Kidney (tissue), 14 donors: ENCODE data around the gene UBXN10. TPM values are rescaled to one million over a fixed set of nuclear protein-coding genes. Genes with fewer than 3 reads are reported as not detected.
A peak's percentile ranks its signal among the peaks of the same experiment; 100 is the strongest.

Experiments
- DNase-seq, 5 donors: peaks; one replicate each; pipeline ENCODE4 v3.0.0-alpha.2; 2013 to 2020
- FAIRE-seq: peaks from 2 replicates; lab custom pipeline; 2012; peaks lifted over from hg19 to GRCh38; lab: Jason Lieb, UNC
- H3K27ac ChIP-seq, 2 donors: one replicate each; pipeline ENCODE4 v1.7.0; 2013; ENCODE audit warnings: low read depth in 2 of 2, low read length in 2 of 2, inconsistent platforms in 1 of 2
- H3K27me3 ChIP-seq: one replicate; pipeline ENCODE4 v1.7.1; 2013; ENCODE audit warnings: low read length, inconsistent platforms; ENCODE audit not compliant: control insufficient read depth, insufficient read depth
- H3K36me3 ChIP-seq, 3 donors: one replicate each; pipeline versions ENCODE4 v1.7.0 to v1.7.1; 2013; ENCODE audit warnings: low read length in 3 of 3, control low read depth in 1 of 3, inconsistent platforms in 1 of 3; ENCODE audit not compliant: insufficient read depth in 3 of 3, control insufficient read depth in 2 of 3
- H3K4me1 ChIP-seq, 3 donors: one replicate each; pipeline versions ENCODE4 v1.7.0 to v1.7.1; 2013; ENCODE audit warnings: low read length in 3 of 3, inconsistent platforms in 1 of 3, low read depth in 1 of 3; ENCODE audit not compliant: control insufficient read depth in 2 of 3, insufficient read depth in 2 of 3
- H3K4me3 ChIP-seq, 3 donors: one replicate each; pipeline versions ENCODE4 v1.7.0 to v1.8.1; 2013; ENCODE audit warnings: low read length in 3 of 3, control low read depth in 1 of 3, inconsistent platforms in 1 of 3
- H3K9ac ChIP-seq, 3 donors: one replicate each; pipeline versions ENCODE4 v1.7.0 to v1.7.1; 2013; ENCODE audit warnings: low read length in 3 of 3, control low read depth in 1 of 3, inconsistent platforms in 1 of 3
- H3K9me3 ChIP-seq, 3 donors: one replicate each; pipeline versions ENCODE4 v1.7.0 to v1.7.1; 2013; ENCODE audit warnings: low read length in 3 of 3, control low read depth in 1 of 3, inconsistent platforms in 1 of 3; ENCODE audit not compliant: control insufficient read depth in 2 of 3, insufficient read depth in 1 of 3
- intact Hi-C: fragments of 100-400 bp; cut with DNase I; formaldehyde crosslinking; loops from one replicate; pipeline ENCODE4 v1.11.1; 2022
- polyA plus RNA-seq: library from polyadenylated mRNA; stranded (reverse); fragments of 350-450 nt; fragmentation: Illumina TruSeq; extraction: RNeasy Lipid Tissue Mini Kit (QIAGEN cat#74804); gene quantifications from one replicate; pipeline ENCODE4 v1.2.3, GENCODE V29; 2014; ENCODE audit warnings: low read depth, low replicate concordance; ENCODE audit not compliant: insufficient read depth
- total RNA-seq: library from RNA; stranded (reverse); fragmentation: NEBNext Ultra II Directional; extraction: Animal tissue kit (Norgen Biotek cat#: 25700); gene quantifications from one replicate; pipeline ENCODE4 v1.2.1, GENCODE V29; 2021
- TF ChIP-seq, protein P1 (sequence below): IDR thresholded peaks from 3 replicates; pipeline ENCODE4 v1.5.1; 2012; ENCODE audit warnings: mild to moderate bottlenecking, moderate library complexity, borderline replicate concordance; ENCODE audit not compliant: insufficient read depth; ENCODE audit errors: extremely low read depth
- donor health status: control.
- donor health status: control.
- donor health status: control.
- donor health status: control.
- donor health status: control.
- donor health status: DM: yes; HTN: yes; CAD: no.
- donor health status: Normal renal cell carcinoma (clear cell type).

The UBXN10 gene
- total and polyA plus RNA-seq, 2 donors from 2014 or later = 2.3 to 12.6 TPM

DNA sequence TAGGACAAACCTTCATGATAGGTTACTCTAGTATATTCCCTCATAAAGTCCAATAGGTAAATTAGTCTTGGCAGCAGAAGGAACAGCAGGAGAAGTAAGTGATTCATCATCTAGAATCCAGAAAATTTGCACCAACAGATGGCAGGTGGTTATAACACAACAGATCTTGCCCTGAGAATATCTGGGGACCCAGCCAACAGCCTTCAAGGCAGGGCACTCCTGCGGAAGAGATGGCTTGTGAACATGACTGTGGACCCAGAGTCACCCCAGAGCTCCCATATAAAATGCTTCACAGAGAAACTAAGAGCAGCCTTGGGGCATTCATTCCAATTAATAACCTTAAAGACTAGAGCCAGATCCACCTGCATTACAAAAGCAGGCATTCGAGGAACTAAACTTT, 8.3 kb downstream of the UBXN10 start:
- Histone ChIP-seq H3K9me3 (no peaks in the 10 kb centered on the region), H3K27ac (no peak overlapping the region), H3K4me1 (no peaks in the 10 kb centered on the region), H3K27me3 (no peaks in the 10 kb centered on the region), H3K36me3 (no peaks in the 10 kb centered on the region), H3K9ac (no peak overlapping the region), H3K4me3 (no peak overlapping the region)
- FAIRE-seq (no peak), DNase-seq (no peak)
- intact Hi-C loops = no loop called here
- TF ChIP-seq, protein P1, sequence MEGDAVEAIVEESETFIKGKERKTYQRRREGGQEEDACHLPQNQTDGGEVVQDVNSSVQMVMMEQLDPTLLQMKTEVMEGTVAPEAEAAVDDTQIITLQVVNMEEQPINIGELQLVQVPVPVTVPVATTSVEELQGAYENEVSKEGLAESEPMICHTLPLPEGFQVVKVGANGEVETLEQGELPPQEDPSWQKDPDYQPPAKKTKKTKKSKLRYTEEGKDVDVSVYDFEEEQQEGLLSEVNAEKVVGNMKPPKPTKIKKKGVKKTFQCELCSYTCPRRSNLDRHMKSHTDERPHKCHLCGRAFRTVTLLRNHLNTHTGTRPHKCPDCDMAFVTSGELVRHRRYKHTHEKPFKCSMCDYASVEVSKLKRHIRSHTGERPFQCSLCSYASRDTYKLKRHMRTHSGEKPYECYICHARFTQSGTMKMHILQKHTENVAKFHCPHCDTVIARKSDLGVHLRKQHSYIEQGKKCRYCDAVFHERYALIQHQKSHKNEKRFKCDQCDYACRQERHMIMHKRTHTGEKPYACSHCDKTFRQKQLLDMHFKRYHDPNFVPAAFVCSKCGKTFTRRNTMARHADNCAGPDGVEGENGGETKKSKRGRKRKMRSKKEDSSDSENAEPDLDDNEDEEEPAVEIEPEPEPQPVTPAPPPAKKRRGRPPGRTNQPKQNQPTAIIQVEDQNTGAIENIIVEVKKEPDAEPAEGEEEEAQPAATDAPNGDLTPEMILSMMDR = no peak

DNA sequence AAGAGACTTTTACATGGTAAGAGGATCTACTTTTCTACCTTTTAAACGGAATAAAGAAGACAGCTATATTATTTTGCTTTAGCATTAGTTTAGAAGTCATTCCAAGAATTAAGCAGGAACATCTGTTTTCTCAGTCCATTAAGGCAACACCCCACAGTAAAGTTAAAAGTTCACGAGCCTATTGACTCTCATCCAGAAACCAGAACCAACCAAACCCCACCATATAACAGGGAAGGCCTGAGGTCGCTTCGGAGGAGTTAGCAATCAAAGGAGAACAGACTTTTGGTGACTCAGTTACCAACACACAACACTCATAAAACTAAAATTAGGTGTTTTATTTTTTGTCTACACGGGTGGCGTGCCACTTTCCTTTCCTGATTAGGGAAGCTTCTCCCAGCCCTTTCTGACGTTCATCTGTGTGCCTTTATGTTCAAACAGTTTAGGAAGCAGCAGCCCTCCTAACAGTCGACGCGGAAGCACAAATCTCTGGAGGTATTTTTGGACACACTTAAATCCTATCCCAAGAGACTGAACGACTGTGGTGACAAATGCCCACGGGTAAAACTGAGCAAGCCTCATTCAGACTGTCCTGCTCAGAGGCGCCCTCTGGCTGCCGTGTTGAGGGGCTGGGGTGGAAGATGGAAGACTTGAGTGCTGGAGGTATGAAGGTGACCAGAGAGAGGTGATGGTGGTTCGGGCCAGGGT, 9.0 kb downstream of the UBXN10 start:
- Histone ChIP-seq H3K27me3 (no peaks in the 10 kb centered on the region), H3K27ac (no peak overlapping the region), H3K9me3 (no peaks in the 10 kb centered on the region), H3K36me3 (no peaks in the 10 kb centered on the region), H3K9ac (no peak overlapping the region), H3K4me1 (no peaks in the 10 kb centered on the region), H3K4me3 (no peak overlapping the region)
- TF ChIP-seq, protein P1 = peak; percentile 62
- intact Hi-C loops = no loop called here
- DNase-seq = peak; percentile 53 to 79 (median 65)
- no peak for FAIRE-seq

GRCh38 chr1:20195462-20195780, 9.5 kb downstream of the UBXN10 start:
- TF ChIP-seq, protein P1 = no peak
- Histone ChIP-seq H3K27ac (no peak overlapping the region), H3K36me3 (no peaks in the 10 kb centered on the region), H3K4me3 (no peak overlapping the region), H3K9ac (no peak overlapping the region), H3K27me3 (no peaks in the 10 kb centered on the region), H3K4me1 (no peaks in the 10 kb centered on the region), H3K9me3 (no peaks in the 10 kb centered on the region)
- FAIRE-seq (no peak), DNase-seq (no peak)
- intact Hi-C loops = no loop called here
